Upper lobe of left lung (tissue), 6 donors: ENCODE data around the gene SERINC3. TPM values are rescaled to one million over a fixed set of nuclear protein-coding genes. Genes with fewer than 3 reads are reported as not detected.
A peak's percentile ranks its signal among the peaks of the same experiment; 100 is the strongest.

ENCODE experiments used
- ATAC-seq, 2 donors: fragments of 200-7000 bp; cut with Tn5 transposase; one replicate each; pipeline ENCODE4 v1.9.1; 2022; ENCODE audit warnings: mild to moderate bottlenecking in 2 of 2, moderate library complexity in 2 of 2; ENCODE audit not compliant: low FRiP score in 2 of 2
- DNase-seq, 2 donors: peaks; one replicate each; pipeline ENCODE4 v3.0.0-alpha.2; 2019 to 2020
- H3K27ac ChIP-seq, 4 donors: fragments of 200-600 bp; sonication (generic); one replicate each; pipeline ENCODE4 v1.5.1; 2016 to 2019
- H3K27me3 ChIP-seq, 4 donors: fragments of 200-600 bp; sonication (generic); one replicate each; pipeline ENCODE4 v1.5.1; 2017 to 2019
- H3K36me3 ChIP-seq, 4 donors: fragments of 200-600 bp; sonication (generic); one replicate each; pipeline ENCODE4 v1.5.1; 2016 to 2019
- H3K4me1 ChIP-seq, 4 donors: fragments of 200-600 bp; sonication (generic); one replicate each; pipeline ENCODE4 v1.5.1; 2018 to 2019
- H3K4me3 ChIP-seq, 4 donors: fragments of 200-600 bp; sonication (generic); one replicate each; pipeline ENCODE4 v1.5.1; 2017 to 2019; ENCODE audit warnings: mild to moderate bottlenecking in 2 of 4, moderate library complexity in 1 of 4
- H3K9me3 ChIP-seq, 4 donors: fragments of 200-600 bp; sonication (generic); one replicate each; pipeline ENCODE4 v1.5.1; 2018 to 2019
- EP300 ChIP-seq, 4 donors: sonication (generic); formaldehyde crosslinking; IDR thresholded peaks; one replicate each; pipeline ENCODE4 v1.5.1; 2017; ENCODE audit warnings: antibody characterized with exemption in 4 of 4, control low read depth in 2 of 4
- POLR2A ChIP-seq, 4 donors: fragments of 450-650 bp; IDR thresholded peaks; one replicate each; pipeline ENCODE4 v1.5.1; 2016 to 2017; ENCODE audit warnings: antibody characterized with exemption in 4 of 4, mild to moderate bottlenecking in 2 of 4
- POLR2AphosphoS5 ChIP-seq, 2 donors: sonication (generic); formaldehyde crosslinking; IDR thresholded peaks; one replicate each; pipeline ENCODE4 v1.5.1; 2017; ENCODE audit warnings: antibody characterized with exemption in 2 of 2
- WGBS, 2 donors: methylation state at CpG; one replicate each; pipeline ENCODE4 v1.1.5; 2017 to 2018; 5-methylcytosine and 5-hydroxymethylcytosine counted together
- total RNA-seq, 6 donors: library from RNA; depleted of rRNA in 4 of 6; stranded (reverse); fragments of >200 nt in 4 of 6; gene quantifications; one replicate each; pipeline versions ENCODE4 v1.1.0 to v1.2.1, GENCODE V29; 2016 to 2021
- TF ChIP-seq, protein P1 (sequence below), 6 experiments: fragments of 450-650 bp in 4 of 6; fragments of 200-600 bp in 2 of 6; sonication (generic) in 2 of 6; IDR thresholded peaks; one replicate each; pipeline ENCODE4 v1.5.1; 2016 to 2019; ENCODE audit warnings: antibody characterized with exemption in 6 of 6
- donor health status: DM: no; HTN: no; CAD: no; lungs with moderate emphysema.
- donor health status: DM: no; HTN: yes; CAD: no; lungs with severe emphysema.

Gene SERINC3
- 100 to 1,000 TPM in 4 of 6 donors, 10 to 100 TPM in 2; 56.3 to 122 (median 107) TPM for total RNA-seq

DNA sequence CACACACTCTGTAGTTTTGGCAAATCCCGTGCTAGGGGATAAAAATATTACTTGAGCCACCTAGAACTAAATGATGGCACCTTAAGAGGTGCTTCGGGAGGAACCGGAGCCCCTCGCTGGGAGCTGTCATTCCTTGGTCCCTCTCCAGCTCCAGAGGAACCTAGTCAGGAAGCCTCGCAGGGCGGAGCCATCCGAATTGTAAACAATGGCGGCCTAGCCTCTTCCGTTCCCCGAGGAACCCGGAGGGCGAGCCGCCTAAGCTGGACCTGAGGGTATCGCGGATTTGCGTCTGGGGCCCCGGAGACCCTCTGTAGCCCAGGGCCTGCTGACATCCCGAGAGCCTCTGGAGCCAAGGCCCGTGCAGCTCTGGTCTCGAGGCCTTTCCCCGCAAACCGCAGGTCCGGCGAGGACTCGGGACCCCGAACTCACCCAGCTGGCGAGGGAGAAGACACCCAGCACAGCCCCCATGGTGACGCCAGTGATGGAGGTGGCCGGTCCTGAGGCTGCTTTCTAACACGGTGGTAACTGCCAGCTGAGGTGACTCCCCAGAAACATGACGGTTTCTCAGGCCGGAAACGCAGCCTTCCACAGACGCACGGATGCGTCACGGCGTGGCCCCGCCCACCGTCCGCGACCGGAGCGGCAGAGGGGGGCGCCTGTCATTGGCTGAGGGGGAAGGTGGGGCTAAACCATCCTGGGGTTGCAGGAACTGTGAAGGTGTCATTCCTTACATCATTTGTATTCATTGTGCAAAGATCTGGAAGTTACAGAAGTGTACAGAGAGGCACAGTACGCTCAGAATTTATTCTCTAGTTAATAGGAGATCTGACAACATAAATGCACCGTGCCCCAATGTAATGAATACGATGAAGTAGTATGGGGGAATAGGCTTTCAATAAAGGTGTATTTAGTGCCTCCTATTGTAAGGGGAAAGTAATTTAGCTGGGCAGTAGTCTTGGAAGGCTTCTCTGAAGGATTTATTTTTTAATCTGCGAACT lies at the start of gene SERINC3:
Gene SERINC3 (minus strand): TSS at position 587 of the 998 bp plus-strand sequence. CDS start 119 bp downstream, at position 468.
- TF ChIP-seq POLR2A (IDR thresholded peaks at IDR 0.05) = peak in 3 of 4 donors; percentile 79 to 95 (median 89)
- peak in 2 of 4 donors; percentile 5 to 75 for TF ChIP-seq EP300 (IDR thresholded peaks at IDR 0.05)
- TF ChIP-seq POLR2AphosphoS5 (IDR thresholded peaks at IDR 0.05) = peak; percentile 94 to 97
- TF ChIP-seq, protein P1, sequence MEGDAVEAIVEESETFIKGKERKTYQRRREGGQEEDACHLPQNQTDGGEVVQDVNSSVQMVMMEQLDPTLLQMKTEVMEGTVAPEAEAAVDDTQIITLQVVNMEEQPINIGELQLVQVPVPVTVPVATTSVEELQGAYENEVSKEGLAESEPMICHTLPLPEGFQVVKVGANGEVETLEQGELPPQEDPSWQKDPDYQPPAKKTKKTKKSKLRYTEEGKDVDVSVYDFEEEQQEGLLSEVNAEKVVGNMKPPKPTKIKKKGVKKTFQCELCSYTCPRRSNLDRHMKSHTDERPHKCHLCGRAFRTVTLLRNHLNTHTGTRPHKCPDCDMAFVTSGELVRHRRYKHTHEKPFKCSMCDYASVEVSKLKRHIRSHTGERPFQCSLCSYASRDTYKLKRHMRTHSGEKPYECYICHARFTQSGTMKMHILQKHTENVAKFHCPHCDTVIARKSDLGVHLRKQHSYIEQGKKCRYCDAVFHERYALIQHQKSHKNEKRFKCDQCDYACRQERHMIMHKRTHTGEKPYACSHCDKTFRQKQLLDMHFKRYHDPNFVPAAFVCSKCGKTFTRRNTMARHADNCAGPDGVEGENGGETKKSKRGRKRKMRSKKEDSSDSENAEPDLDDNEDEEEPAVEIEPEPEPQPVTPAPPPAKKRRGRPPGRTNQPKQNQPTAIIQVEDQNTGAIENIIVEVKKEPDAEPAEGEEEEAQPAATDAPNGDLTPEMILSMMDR (IDR thresholded peaks at IDR 0.05) = peak in 3 of 6 experiments; percentile 14 to 22 (median 16)
- peak; percentile 99 to 100 for ATAC-seq
- peaks cover 29 to 48% (median 41%) of the 10 kb centered on the region in 4 donors for H3K4me1 ChIP-seq

DNA sequence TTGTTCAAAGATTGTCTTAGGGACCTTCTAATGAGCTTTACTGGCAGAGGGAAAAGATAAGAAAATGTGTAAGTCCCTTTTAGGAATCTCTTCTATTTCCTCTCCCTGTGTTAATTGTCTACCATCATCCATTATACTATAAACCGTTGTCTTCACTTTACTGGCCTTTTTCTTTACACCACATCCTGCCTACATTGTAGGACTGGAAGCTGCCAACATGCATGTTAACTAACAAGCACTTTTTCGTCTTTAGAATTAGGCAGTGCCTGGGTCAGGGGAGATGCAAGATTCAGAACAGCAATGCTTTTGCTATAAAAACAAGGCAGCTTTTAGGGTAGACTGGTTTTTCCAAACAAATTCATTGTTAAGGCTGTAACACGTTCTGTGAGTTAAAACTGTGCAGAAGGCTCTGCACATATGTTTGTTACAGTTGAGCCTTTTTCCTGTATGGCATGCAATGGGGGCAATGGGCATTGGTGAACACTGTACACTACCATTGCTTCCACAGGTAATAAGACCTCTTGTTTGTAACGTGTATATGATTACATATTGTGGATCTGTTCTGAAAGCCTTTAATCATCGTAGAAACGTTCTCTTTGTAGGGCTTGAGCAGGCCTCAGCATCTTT lies 49.6 kb upstream of the SERINC3 start:
- Histone ChIP-seq H3K36me3 (no peaks in the 10 kb centered on the region), H3K4me1 (peaks cover 18 to 27% (median 23%) of the 10 kb centered on the region in 4 donors), H3K4me3 (no peak overlapping the region), H3K27me3 (no peaks in the 10 kb centered on the region), H3K27ac (peak overlapping the region in 2 of 4 donors; percentile 72 to 83), H3K9me3 (no peaks in the 10 kb centered on the region)
- no peak for DNase-seq
- ATAC-seq = no peak
- 62 to 64% methylated on average over 6 of the region's 6 CpGs for WGBS, 2 donors
- TF ChIP-seq EP300 (IDR thresholded peaks at IDR 0.05) (no peak), POLR2A (IDR thresholded peaks at IDR 0.05) (no peak), POLR2AphosphoS5 (IDR thresholded peaks at IDR 0.05) (no peak)
- TF ChIP-seq, protein P1 (IDR thresholded peaks at IDR 0.05) = no peak

More for the DNA sequence above, at the start of gene SERINC3:
- DNase-seq = peak; percentile 97 to 100
- H3K9me3 ChIP-seq = no peaks in the 10 kb centered on the region
- H3K27ac ChIP-seq = peak within 1 kb of the TSS; percentile 95 to 100 (median 100)
- H3K27me3 ChIP-seq = no peaks in the 10 kb centered on the region
- 0 to 1% methylated on average over 7 to 28 of the region's 49 CpGs for WGBS, 2 donors
- H3K36me3 ChIP-seq = no peaks in the 10 kb centered on the region
- H3K4me3 ChIP-seq = peak within 1 kb of the TSS; percentile 62 to 93 (median 82)

- H3K9me3 ChIP-seq = no peaks in the 10 kb centered on the region
- no peaks in the 10 kb centered on the region for H3K27me3 ChIP-seq
- H3K4me1 ChIP-seq = peaks cover 10 to 22% (median 21%) of the 10 kb centered on the region in 4 donors
- DNase-seq (no peak), ATAC-seq (no peak)
- H3K27ac ChIP-seq = no peak overlapping the region
- TF ChIP-seq, protein P1 (IDR thresholded peaks at IDR 0.05) = no peak
- no peak for TF ChIP-seq EP300 (IDR thresholded peaks at IDR 0.05)
- no peak for TF ChIP-seq POLR2A (IDR thresholded peaks at IDR 0.05)
- no peak for TF ChIP-seq POLR2AphosphoS5 (IDR thresholded peaks at IDR 0.05)
- H3K36me3 ChIP-seq = no peaks in the 10 kb centered on the region
- 96% methylated on average over 1 of the region's 1 CpG for WGBS, 2 donors
- no peak overlapping the region for H3K4me3 ChIP-seq
Measured at GRCh38 chr20:44570367-44570766, 48.5 kb upstream of the SERINC3 start.

DNA sequence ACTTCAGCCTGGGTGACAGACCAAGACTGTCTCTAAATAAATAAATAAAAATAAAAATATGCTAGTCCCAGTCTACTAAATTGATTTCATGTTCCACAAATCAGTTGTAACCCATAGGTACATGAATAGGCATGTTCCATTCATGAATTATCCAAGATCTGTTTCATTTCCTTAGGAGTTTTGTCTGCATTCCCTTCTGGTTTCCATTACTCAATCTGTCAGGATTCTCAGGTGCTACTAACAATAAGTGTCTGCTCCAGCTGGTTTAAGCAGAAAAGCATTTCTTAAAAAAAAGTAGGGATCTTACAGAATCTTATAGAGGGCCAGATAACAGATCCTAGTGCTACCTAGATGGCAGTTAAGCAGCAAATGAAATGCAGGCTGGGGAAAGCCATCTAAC lies 44.9 kb upstream of the SERINC3 start:
- TF ChIP-seq, protein P1 (IDR thresholded peaks at IDR 0.05) = no peak
- TF ChIP-seq POLR2A (IDR thresholded peaks at IDR 0.05) (no peak), POLR2AphosphoS5 (IDR thresholded peaks at IDR 0.05) (no peak), EP300 (IDR thresholded peaks at IDR 0.05) (no peak)
- H3K27me3 ChIP-seq = no peaks in the 10 kb centered on the region
- peaks cover 0 to 12% (median 4%) of the 10 kb centered on the region in 4 donors for H3K4me1 ChIP-seq
- no peak overlapping the region for H3K4me3 ChIP-seq
- H3K36me3 ChIP-seq = no peaks in the 10 kb centered on the region
- DNase-seq (no peak), ATAC-seq (no peak)
- no peak overlapping the region for H3K27ac ChIP-seq
- H3K9me3 ChIP-seq = no peaks in the 10 kb centered on the region
